ENCODE measurements around the gene ULBP1. TPM values are rescaled to one million over a fixed set of nuclear protein-coding genes. Genes with fewer than 3 reads are reported as not detected.
A peak's percentile ranks its signal among the peaks of the same experiment; 100 is the strongest.

Gene ULBP1
- total and polyA plus RNA-seq, 2 donors from 2014 or later, result 0.47 to 0.72 TPM

- Histone ChIP-seq H3K4me3 (ENCODE audit: low read length in 3 of 3) (peak within 1 kb of the TSS; percentile 55 to 60 (median 58)), H3K27me3 (ENCODE audit: control insufficient read depth, insufficient read depth, low read length) (peaks cover 6% of the 10 kb centered on the region), H3K4me1 (ENCODE audit: control insufficient read depth in 2 of 3, insufficient read depth in 2 of 3, low read depth in 1 of 3, low read length in 3 of 3) (peaks cover 0 to 4% (median 0%) of the 10 kb centered on the region in 3 donors), H3K9me3 (ENCODE audit: control insufficient read depth in 2 of 3, insufficient read depth in 1 of 3, low read length in 3 of 3) (no peaks in the 10 kb centered on the region), H3K36me3 (ENCODE audit: control insufficient read depth in 2 of 3, insufficient read depth in 3 of 3, low read length in 3 of 3) (no peaks in the 10 kb centered on the region), H3K9ac (ENCODE audit: low read length in 3 of 3) (peak within 1 kb of the TSS in 2 of 3 donors; percentile 22 to 48), H3K27ac (ENCODE audit: low read depth in 2 of 2, low read length in 2 of 2) (no peak within 1 kb of the TSS)
- peak; percentile 78 for FAIRE-seq
- peak; percentile 93 to 97 (median 95) for DNase-seq
- intact Hi-C loops (cut with DNase I), result no loop called here
- no peak for TF ChIP-seq CTCF (IDR thresholded peaks at IDR 0.05; ENCODE audit: borderline replicate concordance, extremely low read depth, insufficient read depth)
Measured at GRCh38 chr6:149922642-149923326, 41.0 kb upstream of the ULBP1 start, which contains the start of gene RAET1G. Gene RAET1G, minus strand, starts transcription at chr6:149923121. Its CDS starts 111 bp downstream, at chr6:149923010.

- intact Hi-C loops (cut with DNase I), result no loop called here
- peak in 1 of 5 donors; percentile 59 for DNase-seq
- no peak overlapping the region for H3K27ac ChIP-seq (ENCODE audit: low read depth in 2 of 2, low read length in 2 of 2)
- no peak for FAIRE-seq
- peaks cover 0 to 4% (median 0%) of the 10 kb centered on the region in 3 donors for H3K4me1 ChIP-seq (ENCODE audit: control insufficient read depth in 2 of 3, insufficient read depth in 2 of 3, low read depth in 1 of 3, low read length in 3 of 3)
- no peaks in the 10 kb centered on the region for H3K36me3 ChIP-seq (ENCODE audit: control insufficient read depth in 2 of 3, insufficient read depth in 3 of 3, low read length in 3 of 3)
- no peak for TF ChIP-seq CTCF (IDR thresholded peaks at IDR 0.05; ENCODE audit: borderline replicate concordance, extremely low read depth, insufficient read depth)
- peak overlapping the region; percentile 55 to 60 (median 58) for H3K4me3 ChIP-seq (ENCODE audit: low read length in 3 of 3)
- no peaks in the 10 kb centered on the region for H3K9me3 ChIP-seq (ENCODE audit: control insufficient read depth in 2 of 3, insufficient read depth in 1 of 3, low read length in 3 of 3)
- H3K9ac ChIP-seq (ENCODE audit: low read length in 3 of 3), result peak overlapping the region in 2 of 3 donors; percentile 22 to 48
- H3K27me3 ChIP-seq (ENCODE audit: control insufficient read depth, insufficient read depth, low read length), result peaks cover 6% of the 10 kb centered on the region
Measured at GRCh38 chr6:149923327-149923986, 40.3 kb upstream of the ULBP1 start.

- peaks cover 6% of the 10 kb centered on the region for H3K27me3 ChIP-seq (ENCODE audit: control insufficient read depth, insufficient read depth, low read length)
- intact Hi-C loops (cut with DNase I), result no loop called here
- no peaks in the 10 kb centered on the region for H3K36me3 ChIP-seq (ENCODE audit: control insufficient read depth in 2 of 3, insufficient read depth in 3 of 3, low read length in 3 of 3)
- H3K27ac ChIP-seq (ENCODE audit: low read depth in 2 of 2, low read length in 2 of 2), result no peak overlapping the region
- H3K4me1 ChIP-seq (ENCODE audit: control insufficient read depth in 2 of 3, insufficient read depth in 2 of 3, low read depth in 1 of 3, low read length in 3 of 3), result peaks cover 0 to 4% (median 0%) of the 10 kb centered on the region in 3 donors
- H3K4me3 ChIP-seq (ENCODE audit: low read length in 3 of 3), result no peak overlapping the region
- DNase-seq (peak in 1 of 5 donors; percentile 48), FAIRE-seq (no peak)
- no peaks in the 10 kb centered on the region for H3K9me3 ChIP-seq (ENCODE audit: control insufficient read depth in 2 of 3, insufficient read depth in 1 of 3, low read length in 3 of 3)
- no peak overlapping the region for H3K9ac ChIP-seq (ENCODE audit: low read length in 3 of 3)
- no peak for TF ChIP-seq CTCF (IDR thresholded peaks at IDR 0.05; ENCODE audit: borderline replicate concordance, extremely low read depth, insufficient read depth)
Measured at GRCh38 chr6:149924206-149924932, 39.4 kb upstream of the ULBP1 start.
